NCI-H82 treated with DMSO at 0.1 percent for 48 hours (cell line): Measurements from ENCODE around the gene IRAK2.

Source experiments
- DNase-seq: peaks from one replicate; lab custom pipeline; 2025; ENCODE audit not compliant: unreplicated experiment; lab: John Stamatoyannopoulos, UW

The IRAK2 gene

DNA sequence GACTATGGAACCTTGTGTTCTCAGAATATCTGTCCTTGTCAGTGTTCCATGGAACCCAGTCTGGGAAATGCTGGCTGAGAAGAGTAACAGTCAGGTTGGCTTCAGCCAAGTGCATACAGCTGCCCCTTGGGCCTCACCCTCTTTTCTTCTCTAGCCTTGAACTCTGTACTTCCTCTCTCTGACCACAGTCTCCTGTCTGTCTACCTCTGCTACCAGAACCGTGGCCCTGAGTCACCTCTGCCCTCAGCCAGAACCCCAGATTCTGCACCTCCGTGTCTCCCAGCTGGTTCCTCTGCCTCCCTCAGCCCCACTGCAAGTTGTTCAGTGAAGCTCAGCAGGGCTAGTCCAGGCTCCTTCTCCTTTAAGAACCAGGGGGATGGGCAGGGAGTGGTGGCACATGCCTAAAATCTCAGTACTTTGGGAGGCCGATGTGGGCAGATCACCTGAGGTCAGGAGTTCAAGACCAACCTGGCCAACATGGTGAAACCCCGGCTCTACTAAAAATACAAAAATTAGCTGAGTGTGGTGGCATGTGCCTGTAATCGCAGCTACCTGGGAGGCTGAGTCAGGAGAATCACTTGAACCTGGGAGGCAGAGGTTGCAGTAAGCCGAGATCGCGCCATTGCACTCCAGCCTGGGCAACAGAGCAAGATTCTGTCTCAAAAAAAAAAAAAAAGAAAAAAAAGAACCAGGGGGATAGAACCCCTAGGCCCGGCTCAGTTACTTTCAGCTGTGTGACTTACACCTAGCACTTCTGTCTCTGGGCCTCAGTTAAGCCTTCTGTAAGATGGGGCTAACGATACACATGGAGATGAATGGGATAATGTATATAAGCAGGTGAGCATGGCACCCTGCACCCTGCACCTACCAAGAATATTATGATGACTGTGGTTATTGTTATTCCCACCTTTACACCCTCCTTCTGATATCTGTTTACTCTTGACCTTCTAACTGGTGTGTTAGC lies 59.2 kb downstream of the IRAK2 start:
- DNase-seq = no peak

DNA sequence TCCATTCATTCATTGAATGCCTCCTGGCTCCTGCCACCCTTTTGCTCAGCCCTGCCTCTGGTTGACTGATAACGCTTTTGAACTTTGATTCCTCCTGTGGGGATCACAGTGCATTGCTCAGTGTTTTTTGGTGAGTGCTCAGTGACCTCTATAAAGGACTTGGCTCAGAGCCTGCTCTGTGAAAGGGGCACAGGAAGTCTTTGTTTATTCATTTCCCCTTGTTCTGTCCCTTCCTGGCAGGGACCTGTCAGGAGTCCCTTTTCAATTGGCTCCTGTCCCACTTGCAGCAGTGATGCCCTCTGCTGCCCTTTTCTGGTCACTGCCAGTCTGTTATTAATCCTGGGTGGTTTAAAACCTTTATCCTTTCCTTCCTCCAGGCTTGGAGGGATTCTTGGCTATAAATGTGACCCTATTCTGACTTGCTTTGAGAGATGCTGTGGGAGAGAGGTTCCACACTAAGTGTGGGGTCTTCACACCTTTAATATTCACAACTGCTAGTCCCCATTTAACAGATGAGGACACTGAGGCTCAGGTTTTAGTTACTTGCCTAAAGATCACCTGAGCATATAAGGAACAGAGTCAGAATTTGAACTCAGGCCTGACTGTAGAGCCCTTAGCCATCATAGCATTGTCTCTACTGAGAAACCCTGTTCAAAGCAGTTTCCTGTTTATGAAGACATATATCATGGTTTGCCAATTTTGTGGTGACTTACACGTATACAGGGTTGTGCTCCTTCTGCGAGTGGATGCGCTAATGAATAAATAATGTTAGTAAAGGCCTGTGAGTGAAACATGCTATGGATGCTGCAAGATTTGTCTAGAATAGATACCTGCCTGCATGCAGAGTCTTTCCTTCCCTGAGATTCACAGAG lies 60.3 kb downstream of the IRAK2 start:
- DNase-seq = peak; percentile 24

DNA sequence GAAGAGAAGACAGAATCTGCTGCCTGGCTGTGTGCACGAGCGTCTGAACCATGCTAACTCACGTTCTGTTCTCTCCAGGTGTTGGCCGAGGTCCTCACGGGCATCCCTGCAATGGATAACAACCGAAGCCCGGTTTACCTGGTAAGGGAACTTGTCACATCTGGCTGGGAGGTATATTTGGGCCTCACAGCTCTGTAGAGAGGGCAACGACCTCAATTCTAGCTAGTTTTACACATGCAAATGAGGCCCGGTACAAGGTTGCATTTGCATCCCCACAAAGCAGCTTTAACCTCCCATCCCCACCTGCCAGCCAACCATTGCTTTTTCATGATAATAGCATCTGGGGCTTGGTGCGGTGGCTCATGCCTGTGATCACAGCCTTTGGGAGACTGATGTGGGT lies 61.6 kb downstream of the IRAK2 start:
- DNase-seq = no peak

DNA sequence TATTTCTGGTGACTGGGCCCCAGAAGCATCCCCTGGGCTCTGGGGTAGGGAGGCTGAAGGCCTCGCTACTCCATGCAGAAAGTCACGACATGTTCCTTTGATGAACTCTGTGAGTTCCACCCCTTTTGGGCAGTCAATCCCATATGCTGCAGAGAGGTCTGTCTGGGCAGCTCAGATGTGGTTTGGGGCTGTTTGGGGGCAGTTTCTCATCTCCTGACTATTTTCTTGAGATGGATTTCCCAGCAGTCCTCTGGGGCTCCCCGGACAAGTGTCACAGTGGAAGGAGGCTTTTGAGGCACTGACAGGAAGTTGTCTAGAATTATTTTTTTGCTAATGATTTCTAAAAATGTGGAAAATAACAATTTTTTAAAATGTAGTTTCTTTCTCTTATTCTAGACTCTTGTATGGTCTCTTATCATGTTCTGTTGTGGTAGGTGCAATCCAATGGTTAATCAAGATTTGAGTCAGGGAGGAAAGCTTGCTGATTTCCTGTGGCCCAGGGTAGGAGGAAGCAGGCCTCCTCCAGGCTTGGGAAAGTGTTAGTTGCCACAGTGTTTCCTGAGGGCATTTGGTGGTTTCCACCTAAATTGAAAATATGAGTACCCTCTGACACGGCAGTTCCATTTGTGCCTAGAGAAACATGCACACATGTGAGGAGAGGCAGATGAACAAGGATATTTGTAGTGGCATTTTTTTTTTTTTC lies 63.7 kb downstream of the IRAK2 start:
- no peak for DNase-seq

DNA sequence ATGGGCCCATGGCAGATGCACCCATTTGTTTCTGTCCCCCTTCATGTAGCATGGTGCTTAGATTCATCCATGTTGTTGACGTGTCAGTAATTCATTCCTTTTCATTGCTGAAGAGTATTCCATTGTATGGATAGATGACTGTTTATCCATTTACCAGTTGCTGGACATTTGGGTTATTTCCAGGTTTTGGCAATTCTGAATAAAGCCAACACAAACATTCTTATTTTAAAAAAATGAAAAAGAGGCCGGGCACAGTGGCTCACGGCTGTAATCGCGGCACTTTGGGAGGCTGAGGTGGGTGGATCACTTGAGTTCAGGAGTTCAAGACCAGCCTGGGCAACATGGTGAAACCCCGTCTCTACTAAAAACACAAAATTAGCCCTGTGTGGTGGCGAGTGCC lies 64.9 kb downstream of the IRAK2 start:
- no peak for DNase-seq

DNA sequence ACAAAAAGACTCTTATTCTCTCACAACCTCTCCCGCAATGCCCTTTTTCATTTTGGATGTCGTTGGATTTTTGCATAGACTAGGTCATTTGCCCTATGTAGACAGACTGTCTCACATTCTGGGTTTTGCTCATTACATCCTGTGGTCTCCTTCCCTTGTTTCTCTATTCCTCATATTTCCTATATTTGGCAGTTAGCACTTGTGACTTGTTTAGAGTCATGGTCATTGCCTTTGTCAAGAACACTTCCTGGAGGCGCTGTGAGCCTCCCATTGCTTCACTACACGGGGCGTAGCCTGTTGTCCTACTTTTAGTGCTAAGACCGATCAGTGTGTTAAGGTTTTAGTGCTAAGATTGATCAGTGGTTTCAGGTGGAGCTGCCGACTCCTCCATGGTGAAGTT lies 67.4 kb downstream of the IRAK2 start:
- no peak for DNase-seq

DNA sequence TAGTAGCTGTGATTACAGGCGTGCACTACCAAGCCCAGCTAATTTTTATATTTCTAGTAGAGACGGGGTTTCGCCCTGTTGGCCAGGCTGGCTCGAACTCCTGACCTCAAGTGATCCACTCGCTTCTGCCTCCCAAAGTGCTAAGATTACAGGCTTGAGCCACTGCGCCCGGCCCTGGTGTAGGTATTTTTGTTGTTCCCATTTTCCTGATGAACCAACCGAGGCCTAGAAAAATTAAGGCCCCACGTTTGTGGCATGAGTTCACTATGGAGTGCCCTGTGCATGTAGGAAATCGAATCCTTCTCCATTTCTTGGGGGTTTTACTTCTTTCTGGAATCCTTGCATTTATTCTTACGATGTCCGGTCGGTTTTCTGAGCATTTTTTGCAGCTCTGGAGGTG lies 69.3 kb downstream of the IRAK2 start:
- DNase-seq = no peak

DNA sequence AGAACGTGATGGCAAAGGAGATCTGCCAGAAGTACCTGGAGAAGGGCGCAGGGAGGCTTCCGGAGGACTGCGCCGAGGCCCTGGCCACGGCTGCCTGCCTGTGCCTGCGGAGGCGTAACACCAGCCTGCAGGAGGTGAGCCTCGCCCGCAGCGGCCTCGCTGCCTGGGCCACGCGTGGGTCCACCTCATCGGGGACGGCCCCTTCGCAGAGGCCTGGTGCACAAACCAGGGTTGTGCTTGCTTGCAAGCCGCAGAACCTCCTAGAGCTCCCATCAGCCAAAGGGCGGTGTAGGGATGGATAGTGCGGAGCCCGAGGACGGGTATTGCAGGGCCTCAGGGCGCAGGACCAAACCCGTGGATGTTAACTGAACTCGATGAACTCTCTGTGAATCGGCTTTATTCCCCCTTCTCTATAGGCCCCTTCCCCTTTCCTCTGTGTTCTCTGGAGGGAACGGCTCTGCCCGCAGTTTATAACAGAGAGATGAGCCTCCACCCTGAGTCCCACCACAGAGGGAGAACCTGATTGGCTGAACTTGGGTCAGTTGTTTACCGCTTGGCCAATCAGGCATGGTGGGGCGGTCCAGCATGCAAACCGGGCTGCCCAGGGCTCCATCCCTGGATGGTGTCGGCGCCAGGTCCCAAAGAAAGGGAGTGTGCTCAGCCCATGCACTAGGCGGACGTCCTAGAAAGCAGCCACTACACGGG lies 70.0 kb downstream of the IRAK2 start:
- DNase-seq = no peak

DNA sequence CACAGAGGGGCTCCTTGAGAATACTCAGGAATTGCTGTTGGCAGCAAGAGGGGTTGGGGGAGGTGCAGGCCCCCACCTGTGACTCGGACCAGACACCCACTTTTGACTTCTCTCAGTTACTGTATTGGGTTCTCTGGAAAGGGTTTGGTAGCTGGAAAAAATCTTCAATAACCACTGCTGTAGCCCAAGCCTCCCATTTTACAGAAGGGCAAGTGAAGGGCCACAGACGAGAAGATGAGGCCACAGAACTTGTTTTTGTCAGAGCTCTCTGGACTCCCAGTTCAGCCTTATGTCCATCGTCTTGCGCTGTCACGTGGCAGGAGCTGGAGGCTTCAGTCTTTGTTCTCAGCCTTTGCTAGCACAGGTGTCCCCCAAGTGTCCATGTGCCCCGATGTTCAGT lies 70.8 kb downstream of the IRAK2 start:
- DNase-seq = no peak

DNA sequence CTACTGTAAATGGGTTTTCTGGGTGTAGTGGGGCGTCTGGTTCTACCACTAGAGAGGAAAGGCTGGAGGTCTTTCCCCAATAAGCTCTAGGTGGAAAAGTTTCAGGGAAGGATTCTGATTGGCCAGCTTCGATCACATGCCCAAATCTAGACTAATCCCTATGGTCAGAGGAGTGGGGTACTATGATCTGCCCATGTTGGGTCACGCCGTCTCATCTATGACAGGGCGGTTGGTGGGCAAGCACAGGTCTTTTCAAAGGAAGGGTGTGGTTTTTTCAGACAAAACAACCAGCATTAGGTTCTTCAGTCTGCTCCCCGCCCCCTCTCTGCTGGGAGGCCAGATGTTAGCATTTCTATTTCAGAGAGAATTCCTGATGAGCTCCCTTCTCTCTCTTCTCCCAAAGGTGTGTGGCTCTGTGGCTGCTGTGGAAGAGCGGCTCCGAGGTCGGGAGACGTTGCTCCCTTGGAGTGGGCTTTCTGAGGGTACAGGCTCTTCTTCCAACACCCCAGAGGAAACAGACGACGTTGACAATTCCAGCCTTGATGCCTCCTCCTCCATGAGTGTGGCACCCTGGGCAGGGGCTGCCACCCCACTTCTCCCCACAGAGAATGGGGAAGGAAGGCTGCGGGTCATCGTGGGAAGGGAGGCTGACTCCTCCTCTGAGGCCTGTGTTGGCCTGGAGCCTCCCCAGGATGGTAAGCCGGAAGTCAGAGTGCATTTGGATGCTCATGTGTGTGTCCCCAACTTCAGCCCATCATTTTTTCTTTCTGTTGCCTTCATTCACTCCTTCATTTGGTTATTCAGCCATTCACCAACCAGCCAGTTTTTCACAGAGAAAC lies 73.8 kb downstream of the IRAK2 start:
- no peak for DNase-seq

DNA sequence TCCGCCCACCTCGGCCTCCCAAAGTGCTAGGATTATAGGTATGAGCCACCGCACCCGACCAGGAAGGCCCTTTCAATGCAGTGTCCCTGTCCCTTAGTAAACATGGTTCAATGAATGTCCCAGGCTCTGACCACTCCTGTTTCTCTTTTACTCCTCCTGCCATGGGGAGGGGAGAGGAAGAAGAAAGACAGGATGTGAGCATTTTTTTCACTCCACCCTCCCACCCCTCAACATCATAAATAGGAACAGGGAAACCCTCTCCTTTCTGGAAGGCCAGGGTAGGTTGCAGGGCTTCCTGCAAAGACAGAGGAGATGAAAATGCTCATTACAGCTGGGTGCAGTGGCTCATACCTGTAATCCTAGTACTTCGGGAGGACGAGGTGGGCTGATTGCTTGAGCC lies 76.1 kb downstream of the IRAK2 start:
- DNase-seq = no peak

DNA sequence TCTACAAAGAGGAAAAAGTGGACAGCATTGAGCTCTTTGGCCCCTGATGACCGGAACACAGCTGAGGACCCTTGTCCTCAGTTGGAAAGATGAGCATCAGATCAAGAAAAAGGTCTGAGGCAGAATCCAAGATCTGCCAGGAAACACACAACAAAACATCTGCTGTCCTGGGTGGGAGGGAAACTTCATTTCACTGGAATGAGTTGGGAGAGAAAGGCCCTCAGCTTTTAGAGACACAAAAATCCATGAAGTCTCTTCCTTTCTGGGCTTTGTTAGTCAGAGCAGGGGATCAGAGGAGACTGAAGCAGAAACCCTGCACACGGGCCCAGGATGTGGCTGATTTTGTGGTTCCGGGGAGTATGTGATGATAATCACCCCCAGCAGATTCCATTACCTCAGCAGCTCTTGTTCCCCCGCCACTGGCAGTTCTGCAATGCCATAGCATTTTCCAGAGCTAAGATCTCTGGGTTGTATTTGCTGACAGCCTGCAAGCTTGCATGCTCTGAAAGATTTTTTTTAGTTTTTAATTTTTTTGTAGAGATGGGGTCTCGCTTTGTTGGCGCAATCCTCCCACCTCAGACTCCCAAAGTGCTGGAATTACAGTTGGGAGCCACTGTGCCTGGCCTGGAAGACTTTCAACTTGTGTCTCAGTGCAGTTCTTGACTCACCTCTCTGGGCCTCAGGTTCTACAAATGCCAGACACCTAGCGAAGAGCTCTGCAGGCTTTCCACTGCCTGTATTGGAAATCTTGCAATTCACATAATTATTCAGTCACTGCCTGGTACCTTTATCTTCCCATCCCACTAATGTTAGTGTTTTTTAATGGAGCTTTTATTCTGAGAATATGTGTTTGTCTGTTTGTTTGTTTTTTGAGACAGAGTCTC lies 77.7 kb downstream of the IRAK2 start:
- no peak for DNase-seq

DNA sequence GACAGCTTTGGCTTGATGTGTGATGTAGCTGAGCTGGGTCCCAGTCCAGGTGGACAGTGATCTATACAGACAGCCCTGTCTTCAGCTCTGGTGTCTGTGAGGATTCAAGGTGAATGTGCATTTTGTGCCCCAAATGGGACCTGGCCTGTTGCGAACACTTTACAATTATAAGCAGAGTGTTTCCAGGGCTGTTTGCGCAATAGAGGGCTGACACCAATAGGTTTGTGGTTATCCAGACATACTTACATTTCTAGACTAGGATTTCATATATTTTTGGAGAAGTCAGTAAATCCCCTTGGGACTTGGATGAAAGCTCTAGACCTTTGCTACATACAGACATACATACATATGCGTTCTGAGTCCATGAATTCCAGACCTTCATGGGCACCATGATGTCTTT lies 79.3 kb downstream of the IRAK2 start:
- no peak for DNase-seq

DNA sequence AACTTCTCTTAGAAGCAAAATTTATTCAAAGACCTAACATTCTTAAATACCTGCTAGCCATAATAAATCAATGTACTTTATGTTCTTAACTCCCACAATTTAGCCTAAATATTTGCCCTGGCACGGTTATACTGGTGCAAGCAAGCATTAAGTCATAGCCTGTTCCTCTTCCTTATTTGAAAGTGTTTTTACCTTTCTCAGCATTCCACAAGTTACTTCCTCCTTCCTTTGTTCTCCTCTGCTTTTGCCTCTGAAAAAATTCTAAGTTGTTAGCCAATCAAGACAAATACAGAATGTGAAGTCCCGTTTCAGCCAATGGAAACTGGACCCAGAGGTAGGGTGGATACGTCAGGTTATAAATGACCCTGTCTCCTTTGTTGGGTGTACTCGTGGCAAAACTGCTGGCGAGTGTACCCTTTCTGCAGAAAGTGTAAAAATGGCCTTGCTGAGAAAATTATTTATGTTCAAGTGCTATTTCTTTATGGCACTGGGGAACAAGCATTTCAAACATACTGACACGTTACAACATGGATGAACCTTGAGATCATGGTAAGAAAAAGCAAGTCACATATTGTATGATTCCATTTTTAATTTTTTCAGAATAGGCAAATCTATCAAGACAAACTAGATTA lies 80.5 kb downstream of the IRAK2 start:
- no peak for DNase-seq

DNA sequence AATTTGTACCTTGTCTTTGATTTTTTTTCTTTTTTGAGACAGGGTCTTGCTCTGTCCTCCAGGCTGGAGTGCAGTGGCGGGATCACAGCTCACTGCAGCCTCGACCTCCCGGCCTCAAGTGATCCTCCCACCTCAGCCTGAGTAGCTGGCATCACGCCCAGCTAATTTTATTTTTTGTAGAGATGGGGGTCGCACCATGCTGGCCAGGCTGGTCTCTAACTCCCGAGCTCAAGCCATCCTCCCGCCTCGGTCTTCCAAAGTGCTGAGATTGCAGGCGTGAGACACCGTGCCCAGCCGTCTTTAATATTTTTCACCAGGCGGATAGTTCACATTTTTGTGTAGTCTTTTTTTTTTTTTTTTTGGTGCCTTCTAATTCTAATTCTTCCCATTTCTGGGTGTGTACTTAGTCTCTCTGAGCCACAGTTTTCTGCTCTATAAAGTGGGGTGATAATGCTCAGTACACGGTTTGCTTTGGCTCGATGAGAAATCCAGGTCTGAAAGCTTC lies 83.0 kb downstream of the IRAK2 start:
- no peak for DNase-seq

DNA sequence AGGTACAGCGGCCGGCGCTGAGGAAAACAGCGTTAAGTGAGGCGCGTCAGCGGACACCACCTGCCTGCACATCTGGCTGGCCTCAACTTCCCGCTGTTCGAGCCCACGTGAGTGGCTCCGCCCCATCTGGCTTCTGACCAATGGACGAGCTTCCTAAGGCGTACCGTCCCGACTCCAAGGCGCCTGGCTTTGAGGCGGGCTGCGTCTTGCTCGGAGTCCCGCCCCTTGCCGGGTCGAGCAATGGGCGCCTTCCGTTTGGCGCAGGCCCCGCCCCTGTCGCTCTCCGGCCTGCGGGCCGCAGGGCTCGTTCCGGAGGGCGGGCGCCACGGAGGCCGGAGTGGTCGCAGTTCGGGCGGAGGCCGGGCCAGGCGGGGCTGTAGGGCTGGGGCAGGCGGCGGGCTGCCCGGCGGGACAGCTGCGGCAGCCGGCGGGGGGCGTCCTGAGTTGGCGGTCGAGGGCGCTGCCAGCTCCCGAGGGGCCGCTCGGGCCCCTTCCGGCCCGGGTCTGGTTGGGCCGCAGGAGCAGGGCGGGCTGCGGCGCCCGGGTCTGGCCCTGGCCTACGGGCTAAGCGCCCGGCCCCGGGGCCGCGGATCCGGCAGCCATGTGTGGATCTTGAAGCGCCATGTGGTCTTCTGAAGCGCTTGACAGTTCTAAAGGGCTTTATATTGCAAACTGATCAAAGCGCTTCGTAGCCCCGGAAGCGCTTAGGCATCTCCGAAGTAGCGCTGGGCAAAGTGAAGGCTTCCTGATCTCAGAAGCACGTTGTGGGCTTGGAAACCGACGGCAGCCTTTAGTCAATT lies 83.7 kb downstream of the IRAK2 start, which contains the start of gene TATDN2:
Gene TATDN2 (plus strand): TSS at position 276 of the 800 bp plus-strand sequence. CDS start 742 bp downstream, outside the sequence.
- peak; percentile 75 for DNase-seq
